ENCODE measurements around the gene GSN. TPM values are rescaled to one million over a fixed set of nuclear protein-coding genes. Genes with fewer than 3 reads are reported as not detected.

GSN gene
- total and polyA plus RNA-seq, 12 donors: 78.5 to 735 (median 293) TPM

GRCh38 chr9:121328876-121329681, 61.1 kb downstream of the GSN start:
- no peak overlapping the region for H3K4me3 ChIP-seq
- H3K36me3 ChIP-seq (replicated peaks in 1 of 2): peaks cover 0 to 90% of the 10 kb centered on the region in 2 donors
- DNase-seq: no peak
- peak overlapping the region in 1 of 5 donors; percentile 14 for H3K27ac ChIP-seq
- peaks cover 0 to 5% of the 10 kb centered on the region in 2 donors for H3K4me1 ChIP-seq (replicated peaks in 1 of 2)
- no peaks in the 10 kb centered on the region for H3K27me3 ChIP-seq
- WGBS, 4 donors: 77 to 88% (median 86%) methylated on average over 7 to 16 of the region's 16 CpGs
- intact Hi-C loops (cut with DNase I): loop anchor here in 1 of 2 donors (5.0 kb wide), 1 partner anchor 43 kb away; the partner anchor contains the start of gene STOM
- TF ChIP-seq POLR2A (IDR thresholded peaks at IDR 0.05) (no peak), CTCF (IDR thresholded peaks at IDR 0.05) (no peak)
- H3K9me3 ChIP-seq (replicated peaks in 1 of 3): no peaks in the 10 kb centered on the region

- peaks cover 0 to 70% of the 10 kb centered on the region in 2 donors for H3K36me3 ChIP-seq (replicated peaks in 1 of 2)
- intact Hi-C loops (cut with DNase I): no loop called here
- H3K27ac ChIP-seq: peak overlapping the region in 2 of 5 donors; percentile 51 to 70
- 66 to 94% (median 87%) methylated on average over 3 of the region's 3 CpGs for WGBS, 4 donors
- DNase-seq: no peak
- no peak overlapping the region for H3K4me3 ChIP-seq
- TF ChIP-seq POLR2A (IDR thresholded peaks at IDR 0.05) (no peak), CTCF (IDR thresholded peaks at IDR 0.05) (no peak)
- no peaks in the 10 kb centered on the region for H3K9me3 ChIP-seq (replicated peaks in 1 of 3)
- peaks cover 0 to 6% of the 10 kb centered on the region in 2 donors for H3K4me1 ChIP-seq (replicated peaks in 1 of 2)
- no peaks in the 10 kb centered on the region for H3K27me3 ChIP-seq
Observed at GRCh38 chr9:121331549-121331948, 63.6 kb downstream of the GSN start.

- TF ChIP-seq POLR2A (IDR thresholded peaks at IDR 0.05) (no peak), CTCF (IDR thresholded peaks at IDR 0.05) (peak in 5 of 6 experiments; percentile 13 to 59 (median 42))
- H3K4me1 ChIP-seq (replicated peaks in 1 of 2): peaks cover 0 to 6% of the 10 kb centered on the region in 2 donors
- H3K36me3 ChIP-seq (replicated peaks in 1 of 2): peaks cover 0 to 64% of the 10 kb centered on the region in 2 donors
- WGBS, 4 donors: 67 to 81% (median 80%) methylated on average over 8 to 14 of the region's 14 CpGs
- peak overlapping the region in 3 of 5 donors; percentile 38 to 70 (median 62) for H3K27ac ChIP-seq
- intact Hi-C loops (cut with DNase I): no loop called here
- H3K4me3 ChIP-seq: no peak overlapping the region
- no peaks in the 10 kb centered on the region for H3K27me3 ChIP-seq
- DNase-seq: no peak
- H3K9me3 ChIP-seq (replicated peaks in 1 of 3): no peaks in the 10 kb centered on the region
Observed at GRCh38 chr9:121331992-121332685, 64.2 kb downstream of the GSN start.

All from adrenal gland (tissue), 12 donors.